EH (cell line): ENCODE data around the gene SMURF2.
"Not testable (repeated sequence)": the region's sequence is repeated elsewhere in the genome, so short reads cannot be mapped to it uniquely, and the experiment has no call there.

ENCODE experiments used
- DNase-seq: peaks from one replicate; pipeline ENCODE4 v3.0.0-alpha.2; 2015; ENCODE audit warnings: low read depth

The SMURF2 gene

GRCh38 chr17:64630309-64631223 is 31.5 kb downstream of the SMURF2 start:
- DNase-seq: no peak

GRCh38 chr17:64628641-64629040 is 33.5 kb downstream of the SMURF2 start:
- DNase-seq: no peak

- DNase-seq: no peak
Observed at GRCh38 chr17:64627797-64628196, 34.3 kb downstream of the SMURF2 start.

- DNase-seq: no peak
Observed at GRCh38 chr17:64626827-64627226, 35.3 kb downstream of the SMURF2 start.

- DNase-seq: no peak
Observed at GRCh38 chr17:64625541-64625940, 36.6 kb downstream of the SMURF2 start.

GRCh38 chr17:64622931-64623654 is 39.0 kb downstream of the SMURF2 start:
- peak; percentile 92 for DNase-seq

- no peak for DNase-seq
Observed at GRCh38 chr17:64621772-64622171, 40.3 kb downstream of the SMURF2 start.

- DNase-seq: no peak
Observed at GRCh38 chr17:64618848-64619247, 43.3 kb downstream of the SMURF2 start.

- peak; percentile 47 for DNase-seq
Observed at GRCh38 chr17:64617125-64617780, 44.9 kb downstream of the SMURF2 start.

- DNase-seq: peak; percentile 91
Observed at GRCh38 chr17:64615028-64615677, 47.0 kb downstream of the SMURF2 start.

GRCh38 chr17:64614266-64615027 is 47.7 kb downstream of the SMURF2 start:
- DNase-seq: no peak

- DNase-seq: no peak
Observed at GRCh38 chr17:64611369-64611768, 50.7 kb downstream of the SMURF2 start.

- not testable (repeated sequence) for DNase-seq
Observed at GRCh38 chr17:64610244-64610643, 51.9 kb downstream of the SMURF2 start.

- DNase-seq: peak; percentile 66
Observed at GRCh38 chr17:64608571-64608981, 53.5 kb downstream of the SMURF2 start.

GRCh38 chr17:64607862-64608565 is 54.1 kb downstream of the SMURF2 start:
- peak; percentile 19 for DNase-seq

GRCh38 chr17:64604532-64604931 is 57.6 kb downstream of the SMURF2 start:
- DNase-seq: peak; percentile 17

- DNase-seq: no peak
Observed at GRCh38 chr17:64603987-64604386, 58.1 kb downstream of the SMURF2 start.

GRCh38 chr17:64599827-64600226 is 62.3 kb downstream of the SMURF2 start:
- DNase-seq: no peak

GRCh38 chr17:64599187-64599676 is 62.9 kb downstream of the SMURF2 start:
- DNase-seq: no peak

- no peak for DNase-seq
Observed at GRCh38 chr17:64598672-64599071, 63.4 kb downstream of the SMURF2 start.
